LHCN-M2 (cell line): ENCODE measurements around the gene CCL14. TPM values are rescaled to one million over a fixed set of nuclear protein-coding genes. Genes with fewer than 3 reads are reported as not detected.
"Not testable (repeated sequence)": the region's sequence is repeated elsewhere in the genome, so short reads cannot be mapped to it uniquely, and the experiment has no call there.

ENCODE experiments used
- DNase-seq: peaks from one replicate; pipeline ENCODE4 v3.0.0-alpha.2; 2012; ENCODE audit warnings: low read depth
- polyA plus RNA-seq: library from polyadenylated mRNA; unstranded; fragments of >200 nt; gene quantifications from one replicate; pipeline ENCODE4 v1.2.1, GENCODE V29; 2012; ENCODE audit warnings: missing spikeins
- total RNA-seq: library from RNA; depleted of rRNA; stranded (reverse); fragments of >200 nt; gene quantifications from 2 replicates; pipeline ENCODE4 v1.2.3, GENCODE V29; 2014; rRNA removed

The CCL14 gene
- not detected in 2 replicates for total RNA-seq
- not detected for polyA plus RNA-seq

DNA sequence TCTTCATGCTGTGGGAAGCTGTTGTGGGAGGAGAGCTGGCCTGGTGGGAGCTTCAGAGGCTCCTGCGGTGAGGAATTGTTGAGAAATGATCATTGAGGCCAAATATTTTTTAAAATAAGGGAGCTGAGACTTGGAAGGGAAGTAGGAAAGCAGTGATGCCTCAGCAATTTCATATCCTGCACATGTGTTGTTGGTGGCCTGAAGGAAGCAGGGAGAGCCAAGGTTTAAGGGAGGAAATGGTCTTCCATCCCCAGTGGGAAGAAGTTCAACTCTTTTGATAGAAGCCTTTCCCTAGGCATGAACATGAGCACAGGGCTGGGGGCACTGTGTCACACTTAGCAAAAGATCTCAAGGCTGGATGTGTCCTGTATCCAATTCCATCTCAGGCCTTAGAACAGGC, at the start of gene CCL14:
Gene CCL14, minus strand, starts transcription at position 87 of the 400 bp plus-strand sequence. Its CDS starts 80 bp downstream, at position 7.
- no peak for DNase-seq

GRCh38 chr17:36036235-36036634, 49.7 kb upstream of the CCL14 start:
- DNase-seq: no peak

- DNase-seq: no peak
These were observed 47.6 kb upstream of the CCL14 start for GRCh38 chr17:36034127-36034526.

DNA sequence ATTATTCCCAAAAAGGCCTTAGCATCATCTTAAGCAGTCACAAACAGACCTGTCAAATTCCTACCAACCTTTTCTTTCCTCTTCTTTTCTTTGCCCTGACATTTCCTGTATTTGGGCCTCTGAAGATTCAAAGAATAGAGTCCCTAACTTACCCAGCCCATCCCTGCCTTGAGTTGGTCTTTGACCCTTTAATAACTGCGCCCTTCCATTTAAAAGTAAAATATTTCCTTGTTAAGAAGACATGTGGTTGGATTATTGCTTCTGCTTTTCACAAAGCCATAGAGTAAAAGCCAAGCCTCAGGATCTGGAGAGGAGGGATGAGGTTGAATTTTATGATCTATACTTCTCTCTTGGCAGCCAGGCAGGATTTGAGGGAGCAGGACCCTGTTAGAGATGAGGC, 44.4 kb upstream of the CCL14 start:
- no peak for DNase-seq

- no peak for DNase-seq
These were observed 41.2 kb upstream of the CCL14 start for GRCh38 chr17:36027761-36028160.

DNA sequence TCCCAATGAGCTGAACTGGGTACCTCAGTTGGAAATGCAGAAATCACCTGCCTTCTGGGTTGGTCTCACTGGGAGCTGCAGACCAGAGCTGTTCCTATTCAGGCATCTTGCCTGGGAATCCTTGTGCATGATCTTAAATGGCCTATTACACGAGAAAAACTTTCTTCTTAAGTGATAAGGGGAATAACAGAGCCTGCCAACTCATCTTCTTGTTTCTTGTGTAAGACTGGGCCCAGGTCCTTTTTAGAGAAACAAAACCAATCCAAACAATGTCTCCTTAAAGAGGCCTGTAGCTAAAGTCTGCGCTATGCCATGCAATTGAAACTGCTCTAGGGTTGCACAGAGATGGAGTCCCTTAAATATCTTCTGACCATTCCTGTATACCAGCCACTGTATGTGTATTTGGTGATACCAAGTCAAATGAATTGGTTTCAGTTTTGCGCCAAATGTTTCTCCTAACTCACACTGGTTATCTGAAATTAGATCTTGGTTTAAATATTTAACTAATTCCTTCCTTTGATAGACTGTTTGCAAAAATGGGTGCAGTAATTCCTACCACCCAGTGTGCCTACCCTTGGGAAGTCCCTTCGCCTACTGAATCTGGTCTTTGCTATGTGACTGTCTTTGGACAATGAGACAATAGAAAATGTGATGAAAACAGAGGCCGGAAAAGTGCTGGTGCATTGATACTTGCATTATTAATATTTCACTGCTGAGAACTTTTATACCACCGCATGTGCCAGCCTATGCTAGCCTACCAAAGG, 37.8 kb upstream of the CCL14 start:
- DNase-seq: no peak

- DNase-seq: no peak
These were observed 32.9 kb upstream of the CCL14 start for GRCh38 chr17:36019423-36019822.

DNA sequence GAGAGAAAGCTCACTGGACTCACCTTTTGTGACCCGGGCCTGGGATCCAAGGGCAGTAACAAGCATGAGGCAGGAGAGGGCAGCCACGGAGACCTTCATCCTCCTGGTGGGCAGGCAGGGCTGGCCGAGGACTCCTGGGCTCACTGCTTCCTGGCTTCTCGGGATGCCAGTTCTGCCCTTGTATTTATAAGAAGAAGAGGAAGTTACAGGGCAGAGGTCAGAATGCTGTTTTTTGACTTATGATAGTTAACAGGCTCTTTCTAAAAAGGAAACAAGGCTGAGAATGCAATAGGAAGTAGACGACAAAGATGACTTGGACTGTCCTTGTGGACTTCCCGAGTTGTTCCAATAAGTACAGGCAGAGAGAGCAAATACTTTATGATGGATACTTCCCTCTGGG, 31.3 kb upstream of the CCL14 start, which contains the start of gene CCL23:
Gene CCL23, minus strand, starts transcription at position 174 of the 400 bp plus-strand sequence. Its CDS starts 75 bp downstream, at position 99.
- DNase-seq: no peak

GRCh38 chr17:36016555-36016954, 30.0 kb upstream of the CCL14 start:
- no peak for DNase-seq

DNA sequence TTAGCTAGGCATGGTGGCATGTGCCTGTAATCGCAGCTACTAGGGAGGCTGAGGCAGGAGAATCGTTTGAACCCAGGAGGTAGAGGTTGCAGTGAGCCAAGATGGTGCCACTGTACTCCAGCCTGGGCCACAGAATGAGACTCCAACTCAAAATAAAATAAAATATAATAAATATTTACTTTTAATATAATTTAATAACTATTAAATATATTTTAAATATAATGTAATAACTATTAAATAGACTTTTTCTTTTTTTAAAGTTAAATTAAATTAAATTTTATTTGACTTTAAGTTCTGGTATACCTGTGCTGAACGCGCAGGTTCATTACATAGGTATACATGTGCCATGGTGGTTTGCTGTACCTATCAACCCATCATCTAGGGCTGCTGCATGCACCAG, 29.4 kb upstream of the CCL14 start:
- DNase-seq: not testable (repeated sequence)

DNA sequence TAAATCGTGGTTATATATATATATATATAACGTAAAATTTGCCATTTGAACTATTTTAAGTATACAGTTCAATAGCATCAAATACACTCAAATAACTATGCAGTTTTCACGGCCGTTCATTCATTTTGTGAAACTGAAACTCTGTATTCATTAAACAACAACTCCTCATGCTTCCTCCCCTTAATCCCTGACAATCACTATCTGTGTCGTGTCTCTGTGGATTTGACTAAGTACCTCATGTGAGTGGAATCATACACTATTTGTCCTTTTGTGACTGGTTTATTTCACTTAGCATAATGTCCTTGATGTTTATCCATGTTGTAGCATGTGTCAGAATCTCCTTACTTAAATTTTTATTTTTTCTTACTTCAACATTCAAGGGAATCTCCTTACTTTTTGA, 28.4 kb upstream of the CCL14 start:
- no peak for DNase-seq

GRCh38 chr17:36011201-36011600, 24.7 kb upstream of the CCL14 start:
- no peak for DNase-seq

DNA sequence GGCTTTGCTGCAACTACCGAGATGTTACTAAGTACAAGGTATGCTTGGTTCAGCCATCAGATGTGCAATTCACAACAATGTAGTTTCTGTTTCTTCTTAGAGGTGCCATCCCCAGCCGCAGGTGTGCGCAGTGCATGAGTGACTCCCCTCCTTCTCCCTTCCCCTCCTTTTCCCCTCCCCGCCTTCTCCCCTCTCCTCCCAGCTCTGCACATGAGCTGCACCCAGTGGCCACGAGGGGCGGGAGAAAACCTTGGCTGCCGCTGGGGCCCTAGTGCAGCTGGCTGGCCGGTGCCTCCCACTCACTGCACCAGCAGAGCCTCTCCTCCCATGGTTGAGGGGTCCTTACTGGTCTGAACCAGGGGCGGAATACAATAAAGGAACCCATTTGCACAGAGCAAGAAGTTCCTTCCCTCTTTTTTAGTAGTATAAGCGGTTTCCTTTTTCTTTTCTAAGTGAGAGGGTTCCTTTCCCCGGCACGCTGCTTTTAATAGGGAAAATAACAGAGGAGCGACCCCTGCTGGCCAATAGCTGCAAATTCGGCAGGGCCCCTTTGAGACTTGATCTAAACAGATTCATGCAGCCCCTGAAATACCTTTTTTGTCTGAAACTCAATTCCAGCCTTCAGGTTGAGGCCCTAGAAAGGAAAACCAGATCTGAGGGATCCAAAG, 22.6 kb upstream of the CCL14 start:
- DNase-seq: peak; percentile 3

GRCh38 chr17:36004594-36005108, 18.1 kb upstream of the CCL14 start:
- peak; percentile 1 for DNase-seq

- no peak for DNase-seq
These were observed 16.1 kb upstream of the CCL14 start for GRCh38 chr17:36002631-36003030.

DNA sequence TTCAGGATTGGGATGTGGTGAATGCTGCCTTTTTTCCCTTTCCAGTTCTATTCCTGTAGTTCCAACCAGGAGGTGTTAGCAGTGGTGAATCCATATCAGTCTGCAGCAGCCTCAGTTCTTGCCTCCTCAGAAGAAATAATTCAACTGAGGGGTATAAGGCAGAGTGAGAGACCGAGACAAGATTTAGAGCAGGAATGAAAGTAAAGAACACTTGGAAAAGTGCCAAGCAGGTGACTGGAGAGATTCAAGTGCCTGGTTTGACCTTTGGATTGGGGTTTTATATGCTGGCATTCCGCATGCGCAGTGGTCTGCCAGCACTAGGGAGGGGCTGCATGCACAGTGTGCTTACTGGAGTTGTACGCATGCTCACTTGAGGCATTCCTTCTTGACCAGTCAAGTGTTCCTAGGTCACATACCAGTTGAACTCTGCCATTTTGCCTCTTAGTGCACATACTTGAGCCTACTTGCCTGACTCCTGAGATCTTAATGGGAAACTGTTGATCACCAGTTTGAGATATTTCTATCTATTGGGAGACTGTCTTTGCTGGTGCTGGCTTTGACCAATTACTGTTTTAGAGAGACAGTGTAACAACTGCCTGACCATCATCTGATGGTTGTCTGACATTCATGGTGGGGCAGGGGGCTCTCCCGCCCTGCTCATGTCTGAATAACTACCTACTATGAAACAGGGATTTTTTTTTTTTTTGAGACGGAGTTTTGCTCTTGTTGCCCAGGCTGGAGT, 15.5 kb upstream of the CCL14 start:
- DNase-seq: no peak

DNA sequence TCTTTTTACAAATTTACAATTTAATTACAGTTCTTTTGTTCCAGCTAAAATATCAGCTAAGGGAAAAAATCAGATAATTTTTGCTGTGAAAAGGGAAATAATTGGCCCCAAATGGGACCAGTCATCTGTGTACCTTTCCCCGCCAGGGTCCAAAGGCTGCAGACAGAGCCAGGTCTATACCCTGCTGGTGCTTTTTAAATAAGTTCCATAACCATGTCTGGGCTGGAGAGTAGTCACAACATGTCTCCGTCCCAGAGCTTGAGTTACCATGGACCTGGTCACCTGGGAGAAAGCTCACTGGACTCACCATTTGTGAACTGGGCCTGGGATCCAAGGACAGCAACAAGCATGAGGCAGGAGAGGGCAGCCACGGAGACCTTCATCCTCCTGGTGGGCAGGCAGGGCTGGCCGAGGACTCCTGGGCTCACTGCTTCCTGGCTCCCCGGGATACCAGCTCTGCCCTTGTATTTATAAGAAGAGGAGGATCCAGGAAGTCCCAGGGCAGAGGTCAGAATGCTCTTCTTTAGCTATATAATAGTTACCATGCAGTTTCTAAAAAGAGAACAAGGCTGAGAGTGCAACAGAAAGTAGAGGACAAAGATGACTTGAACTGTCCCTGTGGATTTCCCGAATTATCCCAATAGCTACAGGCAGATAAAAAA, 14.7 kb upstream of the CCL14 start, which contains the start of gene CCL15:
Gene CCL15, minus strand, starts transcription at position 444 of the 662 bp plus-strand sequence. Its CDS starts 61 bp downstream, at position 383.
- DNase-seq: no peak

DNA sequence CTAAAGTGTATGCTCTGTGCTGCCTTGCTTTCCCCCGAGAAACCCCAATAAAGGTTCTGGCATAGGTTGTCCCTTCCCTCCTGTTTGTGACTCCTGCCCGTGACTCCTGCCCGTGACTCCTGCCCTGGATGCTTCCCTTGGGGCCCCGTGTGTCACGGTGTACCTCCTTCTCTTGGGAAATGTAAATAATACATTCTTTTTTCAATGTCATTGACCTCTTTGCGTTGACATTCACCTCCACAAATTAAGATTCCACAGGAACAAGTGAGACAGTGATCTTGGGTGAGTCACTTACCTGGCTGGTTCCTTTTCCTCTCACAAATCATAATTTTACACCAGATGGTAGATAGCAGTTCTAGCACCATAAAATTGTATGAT, 14.2 kb upstream of the CCL14 start:
- no peak for DNase-seq

GRCh38 chr17:35998756-35999155, 12.2 kb upstream of the CCL14 start:
- DNase-seq: no peak

DNA sequence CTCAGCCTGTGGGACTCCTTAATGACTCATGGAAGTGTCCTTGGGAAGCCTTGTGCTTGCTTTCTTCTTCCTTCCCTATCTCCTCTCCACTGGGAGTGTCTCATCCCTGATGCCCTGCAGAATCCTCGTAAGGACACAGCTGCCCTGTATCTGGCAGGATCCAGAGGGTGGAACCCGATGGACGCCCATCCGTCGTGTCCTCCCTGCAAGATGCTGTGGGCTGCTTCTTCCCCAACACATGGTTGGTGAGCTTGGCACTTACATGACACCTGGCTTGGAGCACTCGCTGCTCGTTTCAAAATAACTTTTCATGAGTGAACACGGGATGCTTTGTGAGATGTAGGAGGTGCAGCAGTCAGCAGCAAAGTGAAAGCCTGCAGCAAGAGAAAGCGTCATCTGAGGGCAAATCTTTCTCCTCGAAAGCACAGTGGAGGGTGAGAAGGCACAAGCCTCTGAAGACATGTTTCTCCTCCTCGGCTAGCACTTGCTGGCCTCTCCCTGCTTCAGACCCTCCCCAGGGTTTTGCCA, 11.6 kb upstream of the CCL14 start:
- no peak for DNase-seq

GRCh38 chr17:35995346-35995745, 8.8 kb upstream of the CCL14 start:
- DNase-seq: not testable (repeated sequence)
